GM06990 (cell line): Measurements from ENCODE around the gene IMP4.

Experiments used
- DNase-seq: peaks from one replicate; pipeline ENCODE4 v3.0.0-alpha.2; 2011; ENCODE audit not compliant: insufficient read length; ENCODE audit errors: extremely low read depth
- H3K27me3 ChIP-seq: replicated peaks from 2 replicates; pipeline ENCODE4 v1.6.0; 2011; ENCODE audit warnings: low read length; ENCODE audit not compliant: control insufficient read depth, insufficient read depth
- H3K36me3 ChIP-seq: 2 replicates; pipeline ENCODE4 v1.5.1; 2011; ENCODE audit warnings: low read length; ENCODE audit not compliant: control insufficient read depth, insufficient read depth
- H3K4me3 ChIP-seq: replicated peaks from 2 replicates; pipeline ENCODE4 v1.5.1; 2011; ENCODE audit warnings: low read depth, mild to moderate bottlenecking, control low read depth, low read length
- CTCF ChIP-seq: IDR thresholded peaks from 2 replicates; pipeline ENCODE4 v1.5.1; 2011; ENCODE audit warnings: low read length, control low read depth, mild to moderate bottlenecking, inconsistent platforms; ENCODE audit not compliant: insufficient read depth, poor library complexity, severe bottlenecking

Gene IMP4

GRCh38 chr2:130378898-130379214 is 36.2 kb downstream of the IMP4 start:
- no peak for DNase-seq
- Histone ChIP-seq H3K4me3 (no peak overlapping the region), H3K27me3 (no peaks in the 10 kb centered on the region), H3K36me3 (peaks cover 4% of the 10 kb centered on the region)
- TF ChIP-seq CTCF = no peak

GRCh38 chr2:130380096-130380934 is 37.6 kb downstream of the IMP4 start:
- peaks cover 2% of the 10 kb centered on the region for H3K36me3 ChIP-seq
- no peak for TF ChIP-seq CTCF
- DNase-seq = no peak
- H3K4me3 ChIP-seq = no peak overlapping the region
- H3K27me3 ChIP-seq = no peaks in the 10 kb centered on the region

- Histone ChIP-seq H3K27me3 (no peaks in the 10 kb centered on the region), H3K4me3 (no peak overlapping the region), H3K36me3 (peaks cover 2% of the 10 kb centered on the region; the same call in 1 of the 2 replicates)
- TF ChIP-seq CTCF = no peak
- no peak for DNase-seq
Measured at GRCh38 chr2:130381145-130381544, 38.4 kb downstream of the IMP4 start.

GRCh38 chr2:130381619-130382018 is 38.9 kb downstream of the IMP4 start:
- no peak for TF ChIP-seq CTCF
- H3K4me3 ChIP-seq = no peak overlapping the region
- H3K27me3 ChIP-seq = no peaks in the 10 kb centered on the region
- peaks cover 2% of the 10 kb centered on the region; the same call in 1 of the 2 replicates for H3K36me3 ChIP-seq
- DNase-seq = no peak

GRCh38 chr2:130382313-130382917 is 39.7 kb downstream of the IMP4 start:
- DNase-seq = no peak
- no peaks in the 10 kb centered on the region for H3K27me3 ChIP-seq
- TF ChIP-seq CTCF = no peak
- no peak overlapping the region for H3K4me3 ChIP-seq
- H3K36me3 ChIP-seq = peaks cover 2% of the 10 kb centered on the region; the same call in 1 of the 2 replicates

- Histone ChIP-seq H3K27me3 (no peaks in the 10 kb centered on the region), H3K36me3 (no peaks in the 10 kb centered on the region; the same call in 1 of the 2 replicates), H3K4me3 (no peak overlapping the region)
- TF ChIP-seq CTCF = no peak
- DNase-seq = no peak
Measured at GRCh38 chr2:130385709-130386108, 43.0 kb downstream of the IMP4 start.
